ENCODE results near the gene B3GNT7.
"Not testable (repeated sequence)": the region's sequence is repeated elsewhere in the genome, so short reads cannot be mapped to it uniquely, and the experiment has no call there.

The B3GNT7 gene

DNA sequence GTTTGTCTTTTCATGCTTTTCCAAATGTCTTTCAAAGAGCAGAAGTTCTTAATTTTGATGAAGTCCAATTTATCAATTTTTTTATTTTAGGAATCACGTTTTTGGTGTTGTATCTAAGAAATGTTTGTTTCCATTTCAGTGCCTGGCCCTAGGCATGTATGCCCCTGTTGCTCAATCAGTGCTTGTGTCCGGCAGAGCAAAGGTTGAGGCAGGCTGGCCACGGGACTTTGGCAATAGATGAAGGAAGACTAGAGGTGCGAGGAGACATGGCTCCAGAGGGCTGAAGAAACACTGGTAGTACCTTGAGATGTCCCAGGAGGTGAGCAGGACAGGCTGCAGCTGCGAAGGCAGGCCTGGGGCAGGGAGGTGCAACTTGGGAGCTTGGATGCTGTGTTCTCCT, 10.1 kb upstream of the B3GNT7 start:
- DNase-seq (ENCODE audit: low read depth): no peak

DNA sequence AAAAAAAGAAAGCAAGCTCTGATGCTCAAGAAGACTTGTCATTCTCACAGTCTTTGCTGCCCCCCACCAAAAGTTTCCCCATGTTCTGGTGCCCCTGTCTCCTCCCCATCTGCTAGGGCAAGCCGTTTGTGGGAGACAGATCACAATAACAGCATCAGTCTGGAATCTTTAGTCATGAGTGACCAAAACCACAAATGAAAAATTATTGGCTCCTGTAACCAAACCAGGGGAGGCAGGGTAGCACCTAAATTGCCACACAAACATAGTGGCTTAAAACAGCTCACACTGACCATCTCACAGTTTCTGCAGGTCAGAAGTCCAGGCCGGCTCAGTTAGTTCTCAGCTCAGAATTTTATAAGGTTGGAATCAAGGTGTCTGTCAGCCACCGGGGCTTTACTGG, 9.1 kb upstream of the B3GNT7 start:
- no peak for DNase-seq (ENCODE audit: low read depth)

DNA sequence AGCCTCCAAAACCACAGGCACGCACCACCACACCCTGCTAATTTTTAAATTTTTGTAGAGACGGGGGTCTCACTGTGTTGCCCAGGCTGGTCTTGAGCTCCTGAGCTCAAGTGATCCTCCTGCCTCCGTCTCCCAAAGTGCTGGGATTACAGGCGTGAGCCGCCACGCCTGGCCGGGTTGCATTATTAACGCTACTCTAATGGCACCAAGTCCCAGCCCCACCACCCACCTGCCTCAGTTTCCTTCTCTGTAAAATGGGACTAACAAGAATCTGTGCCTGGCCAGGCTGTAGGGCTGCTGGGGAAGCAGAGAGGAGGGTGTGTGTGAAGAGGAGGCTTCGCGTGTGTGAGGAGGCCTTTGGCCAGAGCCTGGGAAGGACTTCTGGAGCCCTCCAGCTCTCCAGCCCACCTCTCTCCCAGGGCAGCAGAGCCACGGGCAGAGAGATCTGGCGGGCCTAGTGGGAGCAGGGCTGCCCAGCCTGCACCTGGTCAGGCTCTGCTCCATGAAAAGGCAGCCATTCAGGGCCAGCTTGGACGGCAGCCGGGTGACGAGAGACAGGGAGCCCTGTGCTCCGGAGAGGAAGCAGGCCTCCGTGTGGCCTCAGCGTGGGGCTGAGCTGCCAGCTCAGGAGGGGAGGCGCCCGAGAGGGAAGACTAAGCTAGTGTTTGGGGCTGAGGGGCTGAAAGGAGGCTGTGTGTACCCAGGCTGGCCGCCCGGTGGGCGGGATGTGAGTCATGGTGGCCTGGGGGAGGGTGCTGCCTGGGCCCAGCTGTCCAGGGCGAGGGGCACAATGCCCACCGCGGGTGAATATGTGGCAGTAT, 7.4 kb upstream of the B3GNT7 start:
- DNase-seq (ENCODE audit: low read depth): no peak

DNA sequence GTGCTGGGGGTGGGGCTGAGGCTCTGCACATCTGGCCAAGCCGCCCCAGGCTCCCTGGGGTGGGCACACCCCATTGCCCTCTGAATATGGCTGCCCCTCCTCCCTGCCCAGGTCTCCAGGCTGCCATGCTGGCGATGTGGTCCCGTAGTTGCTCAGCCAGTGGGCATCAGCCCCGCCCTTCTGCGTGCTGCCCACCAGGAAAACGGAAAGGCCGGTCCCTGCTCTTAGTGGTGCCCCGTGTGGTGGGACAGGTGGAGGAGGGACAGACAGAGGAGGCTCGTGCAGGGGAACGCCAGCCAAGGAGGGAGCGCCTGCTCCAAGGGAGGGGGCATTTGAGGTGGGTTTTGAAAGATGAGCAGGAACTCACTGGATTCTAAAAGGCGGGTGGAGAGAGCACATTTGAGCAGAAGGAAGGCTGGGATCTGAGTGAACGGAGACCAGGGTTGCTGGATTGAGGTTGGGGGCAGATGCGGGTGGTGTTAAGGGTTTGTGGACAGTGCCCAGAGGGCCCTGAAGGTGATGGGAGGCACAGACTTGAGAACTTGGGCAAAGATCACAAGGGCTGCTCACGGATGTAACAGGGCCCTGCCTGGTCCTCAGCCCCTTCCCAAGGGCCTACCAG, 6.7 kb upstream of the B3GNT7 start:
- DNase-seq (ENCODE audit: low read depth): no peak

DNA sequence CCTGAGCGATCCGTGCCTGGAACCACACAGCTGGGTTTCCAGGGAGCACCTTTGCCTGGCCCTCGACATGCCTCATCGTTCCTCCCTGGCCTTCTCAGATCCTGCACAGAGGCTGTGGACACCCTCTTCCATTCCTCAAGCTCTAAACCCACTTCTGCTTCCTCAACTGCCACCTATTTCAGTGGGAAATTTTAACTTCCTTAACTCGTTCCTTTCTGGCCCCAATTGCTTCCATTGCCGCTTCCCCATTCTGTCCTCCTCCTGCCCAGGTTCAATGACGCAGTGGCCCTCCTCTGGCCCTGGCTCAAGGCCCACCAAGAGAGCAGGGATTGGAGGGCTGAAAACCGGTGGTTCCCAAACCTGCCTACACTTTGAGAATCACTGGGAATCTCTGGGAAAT, 4.8 kb upstream of the B3GNT7 start:
- DNase-seq (ENCODE audit: low read depth): no peak

DNA sequence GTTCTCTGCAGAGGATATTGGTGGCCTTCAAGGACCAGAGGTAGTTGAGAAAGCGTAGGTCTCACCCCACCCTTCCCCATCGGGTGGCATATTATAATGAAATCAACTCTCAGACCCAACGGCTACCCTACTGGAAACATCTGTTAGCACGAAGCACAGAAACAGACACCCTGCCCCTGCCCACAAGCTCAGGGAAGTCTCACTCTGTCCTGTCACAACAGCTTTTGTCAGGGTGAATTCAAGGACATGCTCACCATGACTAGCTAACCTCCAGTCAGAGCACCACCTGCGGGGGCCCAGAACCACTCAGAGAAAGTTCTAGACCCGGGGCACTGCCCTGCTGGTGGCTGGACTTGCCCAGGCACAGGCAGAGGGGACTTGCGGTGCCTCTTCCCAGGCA, 3.5 kb upstream of the B3GNT7 start:
- no peak for DNase-seq (ENCODE audit: low read depth)

DNA sequence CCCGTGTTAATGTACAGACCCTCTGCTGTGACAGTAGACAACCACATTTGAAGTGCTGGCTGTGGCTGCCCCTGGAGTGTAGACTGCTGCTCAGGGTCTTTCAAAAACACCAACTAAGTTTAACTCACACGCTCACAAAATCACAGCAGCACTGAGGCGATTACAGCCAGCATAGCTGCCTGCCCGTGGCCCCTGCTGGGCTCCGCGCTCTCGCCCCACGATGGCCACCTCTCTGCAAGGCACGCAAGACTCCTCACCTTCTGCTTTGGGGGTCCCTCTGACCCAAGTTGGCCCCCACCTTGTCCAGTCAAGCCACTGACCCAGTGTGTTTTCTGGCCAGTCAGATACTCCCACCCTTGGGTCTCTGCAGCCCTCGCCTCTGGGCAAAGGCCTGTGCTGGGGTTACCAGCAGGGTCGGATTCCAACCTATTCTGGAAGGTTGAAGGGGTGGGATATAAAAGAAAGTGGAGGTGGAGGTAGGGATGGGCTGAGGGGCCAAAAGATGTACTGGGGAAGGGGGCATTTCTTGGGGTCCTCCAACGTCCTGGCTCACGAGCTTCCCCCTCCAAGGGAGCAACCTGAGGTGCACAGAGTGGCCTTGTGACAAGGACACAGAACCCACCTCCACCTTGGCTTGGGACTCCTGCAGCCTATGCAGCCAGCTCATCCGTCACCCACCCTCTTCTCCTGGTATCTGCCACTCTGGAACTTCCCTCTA, 2.9 kb upstream of the B3GNT7 start:
- DNase-seq (ENCODE audit: low read depth): no peak

DNA sequence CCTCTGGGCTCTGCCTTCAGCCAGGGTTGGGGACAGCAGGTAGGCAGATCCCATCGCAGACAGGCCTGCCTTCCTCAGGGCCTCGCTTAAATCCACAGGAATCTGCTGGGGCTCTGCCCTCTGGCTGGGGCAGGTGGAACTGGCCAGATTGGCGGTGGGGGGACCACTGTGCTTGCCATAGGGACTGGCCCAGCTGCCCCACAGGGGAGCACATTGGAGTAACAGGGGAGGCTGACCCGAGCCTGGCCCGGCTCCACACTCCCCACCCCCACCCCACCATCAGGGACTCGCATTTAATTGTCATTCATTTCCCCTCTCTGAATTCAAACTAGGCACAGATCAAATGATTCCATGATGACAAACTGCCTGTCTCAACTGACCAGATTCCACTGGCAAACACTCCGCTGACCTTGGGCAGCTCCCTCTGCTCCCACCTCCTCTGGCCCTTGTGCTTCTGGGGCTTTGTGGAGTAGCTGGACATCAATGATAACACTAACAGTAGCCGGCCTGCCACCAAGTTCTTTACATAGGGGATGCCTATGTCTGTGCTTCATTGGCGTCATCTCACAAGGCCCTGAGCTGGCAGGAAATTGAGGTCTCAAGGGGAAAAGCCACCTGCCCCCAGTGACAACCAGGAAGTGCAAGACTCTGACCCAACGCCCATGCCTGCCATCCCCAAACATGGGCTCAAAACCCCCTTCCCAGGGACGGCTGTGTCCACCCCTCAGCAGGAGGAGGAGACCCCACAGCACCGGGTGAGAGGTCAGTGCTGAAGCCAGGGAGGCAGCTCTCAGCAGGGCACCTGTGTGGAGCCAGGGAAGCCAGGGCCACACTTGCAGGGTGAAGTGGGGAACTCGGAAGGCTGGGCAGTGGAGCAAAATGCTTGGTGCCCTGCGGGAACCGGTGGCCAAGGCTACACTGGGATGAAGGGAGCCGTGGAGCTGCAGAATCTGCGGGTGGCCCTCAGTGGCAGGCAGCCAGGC, 2.1 kb upstream of the B3GNT7 start:
- no peak for DNase-seq (ENCODE audit: low read depth)

DNA sequence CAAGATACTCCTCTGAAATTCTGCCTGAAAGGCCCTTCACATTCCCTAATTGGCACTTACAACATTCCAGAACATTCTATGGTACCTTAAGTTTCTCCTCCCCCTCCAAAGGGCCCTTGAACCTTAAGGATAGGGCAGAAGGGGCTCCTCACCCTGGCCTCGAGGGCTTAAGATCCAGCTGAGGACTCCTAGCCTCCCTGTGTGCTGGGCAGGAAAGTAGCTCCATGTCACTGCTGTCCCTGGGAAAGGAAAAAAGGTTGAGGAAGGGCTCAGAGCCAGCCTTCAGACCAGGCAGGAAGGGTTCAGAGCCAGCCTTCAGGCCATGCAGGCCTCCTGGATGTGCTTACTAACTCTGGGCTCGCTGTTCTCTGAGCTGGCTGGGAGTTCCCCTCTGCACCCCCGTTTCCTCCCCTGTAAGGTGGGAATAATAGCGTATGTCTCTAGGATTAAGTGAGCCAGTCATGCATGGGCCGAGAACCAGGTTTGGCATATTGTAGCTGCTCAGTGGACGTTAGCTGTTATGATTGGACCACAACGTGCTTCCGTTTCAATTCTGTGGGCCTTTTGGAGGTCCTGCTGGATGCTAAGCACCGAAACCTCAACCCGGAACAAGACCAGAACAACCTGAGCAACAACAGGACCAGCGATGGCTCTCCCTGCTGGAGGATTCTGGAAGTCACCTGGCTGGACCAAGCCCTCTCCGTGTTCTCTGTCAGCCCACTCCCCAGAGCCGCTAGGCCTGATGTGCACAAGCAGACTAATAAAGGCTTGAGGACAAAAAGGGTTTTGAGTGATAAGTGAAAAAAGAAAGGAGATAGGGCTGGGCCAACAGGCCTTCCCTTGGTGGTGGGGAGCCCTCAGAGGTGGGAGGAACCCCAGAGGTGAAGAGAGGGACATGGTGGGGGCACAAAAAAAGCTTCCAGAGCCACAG, 1.0 kb upstream of the B3GNT7 start:
- no peak for DNase-seq (ENCODE audit: low read depth)

DNA sequence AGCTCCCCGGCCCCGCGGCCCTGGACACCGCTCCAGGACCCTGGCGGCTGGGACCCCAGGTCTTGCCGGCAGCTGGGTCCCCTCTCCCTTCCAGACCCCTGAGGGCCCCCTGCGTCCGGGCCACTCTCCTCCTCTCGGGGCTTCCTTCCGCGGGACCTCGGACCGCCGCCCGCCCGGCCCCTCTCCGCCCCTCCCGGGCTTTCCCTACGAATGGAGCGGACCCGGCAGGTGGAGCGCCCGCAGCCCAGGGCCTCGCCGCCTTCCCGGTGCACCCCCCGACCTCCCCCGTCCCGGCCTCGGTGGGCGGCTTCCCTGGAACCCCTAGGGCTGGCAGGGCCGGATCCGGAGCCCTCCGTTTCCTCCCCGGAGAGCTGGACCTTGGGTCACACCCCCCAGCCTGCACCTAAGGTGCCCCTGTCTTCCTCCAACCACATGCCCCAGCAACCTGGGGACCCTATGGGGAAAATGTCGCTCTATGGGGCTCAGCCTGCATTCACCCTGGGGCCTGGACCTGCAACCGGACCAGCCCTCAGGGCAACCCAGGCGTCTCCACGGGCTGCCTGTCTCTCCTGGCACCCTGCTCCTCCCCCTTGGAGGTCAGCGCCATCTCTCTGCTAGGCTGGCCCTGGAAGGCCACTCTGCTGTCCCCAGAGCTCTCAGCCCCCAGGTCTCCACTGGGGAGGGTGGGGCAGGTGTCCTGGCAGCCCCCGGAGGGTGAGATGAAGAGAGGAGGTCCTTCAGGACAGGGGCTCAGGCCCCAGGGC, 730 bp downstream of the B3GNT7 start:
- no peak for DNase-seq (ENCODE audit: low read depth)

DNA sequence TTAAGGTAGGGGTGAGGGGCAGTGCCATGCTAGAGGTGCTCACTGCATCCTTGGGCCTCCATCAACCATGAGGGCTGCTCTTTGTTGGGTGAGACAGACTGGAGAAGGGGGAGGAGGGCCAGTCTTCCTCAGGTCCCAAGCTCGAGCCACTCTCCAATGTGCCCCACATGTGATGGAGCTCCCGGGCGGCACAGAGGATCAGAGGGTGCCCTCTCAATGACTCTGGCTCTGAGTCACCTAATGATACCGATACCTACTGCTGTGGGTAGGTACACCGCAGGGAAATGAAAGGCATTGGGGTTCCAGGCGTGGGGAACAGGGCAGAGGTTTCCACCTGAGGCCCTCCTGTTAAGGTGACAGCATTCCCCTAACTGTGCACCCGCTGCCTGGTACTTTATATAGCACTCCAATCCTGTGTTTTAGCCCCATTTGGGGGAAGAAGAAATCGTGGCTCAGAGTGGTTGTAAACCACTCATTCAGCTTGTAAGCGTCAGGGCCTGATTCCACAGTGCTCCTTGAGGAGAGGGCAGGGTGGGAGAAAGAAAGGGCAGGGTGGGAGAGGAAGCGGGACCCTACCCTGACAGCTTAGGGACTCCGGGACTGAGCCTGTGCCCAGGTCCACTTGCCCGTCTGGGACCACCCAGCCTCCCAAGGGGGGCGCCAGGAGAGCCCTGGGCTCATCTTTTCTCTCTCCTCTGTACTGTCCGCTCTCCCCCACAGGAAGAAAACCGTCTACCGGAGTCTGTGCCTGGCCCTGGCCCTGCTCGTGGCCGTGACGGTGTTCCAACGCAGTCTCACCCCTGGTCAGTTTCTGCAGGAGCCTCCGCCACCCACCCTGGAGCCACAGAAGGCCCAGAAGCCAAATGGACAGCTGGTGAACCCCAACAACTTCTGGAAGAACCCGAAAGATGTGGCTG, 1.8 kb downstream of the B3GNT7 start:
- no peak for DNase-seq (ENCODE audit: low read depth)

DNA sequence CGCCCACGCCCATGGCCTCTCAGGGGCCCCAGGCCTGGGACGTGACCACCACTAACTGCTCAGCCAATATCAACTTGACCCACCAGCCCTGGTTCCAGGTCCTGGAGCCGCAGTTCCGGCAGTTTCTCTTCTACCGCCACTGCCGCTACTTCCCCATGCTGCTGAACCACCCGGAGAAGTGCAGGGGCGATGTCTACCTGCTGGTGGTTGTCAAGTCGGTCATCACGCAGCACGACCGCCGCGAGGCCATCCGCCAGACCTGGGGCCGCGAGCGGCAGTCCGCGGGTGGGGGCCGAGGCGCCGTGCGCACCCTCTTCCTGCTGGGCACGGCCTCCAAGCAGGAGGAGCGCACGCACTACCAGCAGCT, 2.4 kb downstream of the B3GNT7 start:
- DNase-seq (ENCODE audit: low read depth): no peak

DNA sequence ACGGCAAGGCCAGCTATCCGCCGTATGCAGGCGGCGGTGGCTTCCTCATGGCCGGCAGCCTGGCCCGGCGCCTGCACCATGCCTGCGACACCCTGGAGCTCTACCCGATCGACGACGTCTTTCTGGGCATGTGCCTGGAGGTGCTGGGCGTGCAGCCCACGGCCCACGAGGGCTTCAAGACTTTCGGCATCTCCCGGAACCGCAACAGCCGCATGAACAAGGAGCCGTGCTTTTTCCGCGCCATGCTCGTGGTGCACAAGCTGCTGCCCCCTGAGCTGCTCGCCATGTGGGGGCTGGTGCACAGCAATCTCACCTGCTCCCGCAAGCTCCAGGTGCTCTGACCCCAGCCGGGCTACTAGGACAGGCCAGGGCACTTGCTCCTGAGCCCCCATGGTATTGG, 3.1 kb downstream of the B3GNT7 start:
- no peak for DNase-seq (ENCODE audit: low read depth)

DNA sequence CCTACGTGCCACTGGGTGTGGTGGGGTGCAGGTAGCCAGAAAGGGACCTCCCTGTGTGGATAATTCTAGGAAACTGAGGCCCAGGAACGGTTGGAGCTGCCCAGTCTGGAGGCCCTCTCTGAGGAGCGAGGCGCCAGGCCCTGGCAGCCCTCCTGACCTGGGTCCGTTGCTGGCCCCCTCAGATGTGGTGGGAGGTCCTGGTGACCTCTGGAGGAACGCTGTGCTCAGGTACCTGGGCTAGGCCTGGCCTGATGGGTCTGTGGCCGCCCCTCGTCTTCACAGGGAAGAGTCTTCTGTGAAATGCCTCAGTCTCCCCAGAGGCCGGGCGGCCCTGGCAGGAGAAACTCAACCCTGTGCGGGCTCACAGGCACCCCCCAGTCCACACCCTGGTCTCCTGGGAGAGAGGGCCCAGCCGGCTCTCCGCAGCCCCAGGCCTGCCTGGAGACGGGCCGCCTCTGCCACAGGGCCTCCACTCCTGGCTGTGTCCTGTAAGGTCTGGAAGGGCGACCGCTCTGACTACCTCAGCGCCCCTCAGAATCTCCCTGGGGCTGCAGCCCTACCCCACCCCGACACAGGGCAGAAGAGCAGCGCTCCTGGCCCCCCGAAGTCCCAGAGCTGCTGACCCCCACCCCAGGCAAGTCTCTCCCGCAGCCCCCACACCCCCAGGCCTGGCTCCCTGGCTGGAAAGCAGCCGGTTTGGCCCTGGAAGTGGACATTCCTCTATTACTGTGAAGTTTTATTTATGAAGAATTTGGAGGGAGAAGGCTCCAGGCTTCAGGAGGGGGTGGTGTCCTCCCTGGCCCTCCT, 3.7 kb downstream of the B3GNT7 start:
- DNase-seq (ENCODE audit: low read depth): no peak

DNA sequence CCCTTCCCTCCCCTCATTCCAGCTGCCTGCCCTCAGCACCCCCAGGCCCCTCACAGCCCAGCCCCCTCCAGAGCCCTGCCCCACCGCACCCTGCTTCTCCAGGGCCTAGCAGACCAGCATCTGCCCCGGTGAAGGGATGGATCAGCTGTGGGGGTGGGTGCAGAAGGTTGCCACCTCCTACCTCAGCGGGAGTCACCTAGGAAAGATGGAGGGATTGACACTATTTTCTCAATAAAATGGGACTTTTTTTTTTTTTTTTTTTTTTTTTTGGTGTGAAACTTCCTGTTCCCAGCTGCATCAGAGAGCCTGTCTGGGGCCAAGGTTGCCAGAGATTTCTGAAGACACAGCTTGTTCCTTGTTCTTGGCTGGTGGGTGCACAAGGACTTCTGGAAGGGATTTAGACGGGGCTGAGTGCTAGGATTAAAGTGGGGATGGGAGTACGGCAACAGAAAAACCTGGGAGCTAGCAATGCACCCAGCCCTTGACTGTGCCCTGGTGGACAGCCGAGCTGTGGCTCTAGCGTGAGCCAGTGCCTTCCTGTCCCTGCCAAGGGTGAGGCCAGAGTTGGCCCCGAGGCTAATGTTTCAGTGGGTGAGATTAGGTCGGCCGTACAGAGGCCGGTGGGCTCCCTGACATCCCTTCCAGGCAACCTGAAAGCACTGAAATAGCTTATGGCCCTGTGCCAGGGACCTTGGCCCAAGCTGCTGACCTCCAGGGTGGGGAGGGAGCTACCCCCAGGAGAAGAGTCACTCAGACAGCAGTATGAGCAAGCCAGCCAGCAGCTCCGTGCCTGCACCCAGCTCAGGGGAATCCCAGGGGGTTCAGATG, 4.6 kb downstream of the B3GNT7 start:
- no peak for DNase-seq (ENCODE audit: low read depth)

DNA sequence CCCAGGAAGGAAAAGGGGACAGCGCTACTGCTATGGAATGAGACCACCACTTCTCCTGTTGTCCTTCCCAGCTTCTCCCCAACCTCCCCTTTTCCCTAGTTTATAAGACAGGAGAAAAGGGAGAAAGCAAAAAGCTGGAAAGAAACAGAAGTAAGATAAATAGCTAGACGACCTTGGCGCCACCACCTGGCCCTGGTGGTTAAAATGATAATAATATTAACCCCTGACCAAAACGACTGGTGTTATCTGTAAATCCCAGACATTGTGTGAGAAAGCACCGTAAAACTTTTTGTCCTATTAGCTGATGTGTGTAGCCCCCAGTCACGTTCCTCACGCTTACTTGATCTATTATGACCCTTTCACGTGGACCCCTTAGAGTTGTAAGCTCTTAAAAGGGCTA, 5.2 kb downstream of the B3GNT7 start:
- not testable (repeated sequence) for DNase-seq (ENCODE audit: low read depth)

DNA sequence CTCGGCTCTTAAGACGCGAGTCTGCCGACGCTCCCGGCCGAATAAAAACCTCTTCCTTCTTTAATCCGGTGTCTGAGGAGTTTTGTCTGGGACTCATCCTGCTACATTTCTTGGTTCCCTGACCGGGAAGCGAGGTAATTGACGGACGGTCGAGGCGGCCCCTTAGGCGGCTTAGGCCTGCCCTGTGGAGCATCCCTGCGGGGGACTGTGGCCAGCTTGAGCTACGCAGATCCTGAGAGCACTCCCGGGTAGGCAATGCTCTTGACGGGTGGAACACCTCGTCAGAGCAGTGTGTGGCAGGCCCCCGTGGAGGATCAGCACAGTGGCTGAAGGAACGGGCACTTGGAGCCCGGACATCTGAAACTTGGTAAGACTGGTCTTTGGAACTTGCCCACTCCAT, 5.6 kb downstream of the B3GNT7 start:
- DNase-seq (ENCODE audit: low read depth): not testable (repeated sequence)
